HG02763 (cell line): ENCODE results near the gene CUX1.
"Not testable (repeated sequence)": the region's sequence is repeated elsewhere in the genome, so short reads cannot be mapped to it uniquely, and the experiment has no call there.

Experiments used
- ATAC-seq: cut with Tn5 transposase; IDR thresholded peaks from one replicate; pipeline ENCODE4 v1.9.1; 2021; ENCODE audit warnings: mild to moderate bottlenecking, moderate library complexity; ENCODE audit not compliant: unreplicated experiment

Gene CUX1

GRCh38 chr7:102317231-102318059 is 500.0 kb downstream of the CUX1 start:
- ATAC-seq, result no peak

GRCh38 chr7:102318482-102318971 is 501.1 kb downstream of the CUX1 start:
- ATAC-seq, result no peak

- no peak for ATAC-seq
Observed at GRCh38 chr7:102319671-102320070, 502.2 kb downstream of the CUX1 start.

DNA sequence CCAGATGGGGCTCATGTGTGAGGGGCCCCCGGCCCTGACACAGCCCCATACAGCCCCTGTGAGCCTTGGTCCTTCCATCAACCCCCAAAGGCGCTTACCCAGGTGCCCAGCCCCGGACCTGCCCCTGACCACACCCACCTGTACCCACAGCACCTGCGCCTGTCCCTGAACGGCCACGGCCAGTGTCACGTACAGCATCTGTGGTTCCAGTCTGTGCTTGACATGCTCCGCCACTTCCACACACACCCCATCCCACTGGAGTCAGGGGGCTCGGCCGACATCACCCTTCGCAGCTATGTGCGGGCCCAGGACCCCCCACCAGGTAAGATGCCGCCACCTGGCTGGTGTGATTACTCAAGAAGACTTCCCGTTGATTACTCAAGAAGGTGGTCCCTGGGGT is 502.8 kb downstream of the CUX1 start:
- no peak for ATAC-seq

DNA sequence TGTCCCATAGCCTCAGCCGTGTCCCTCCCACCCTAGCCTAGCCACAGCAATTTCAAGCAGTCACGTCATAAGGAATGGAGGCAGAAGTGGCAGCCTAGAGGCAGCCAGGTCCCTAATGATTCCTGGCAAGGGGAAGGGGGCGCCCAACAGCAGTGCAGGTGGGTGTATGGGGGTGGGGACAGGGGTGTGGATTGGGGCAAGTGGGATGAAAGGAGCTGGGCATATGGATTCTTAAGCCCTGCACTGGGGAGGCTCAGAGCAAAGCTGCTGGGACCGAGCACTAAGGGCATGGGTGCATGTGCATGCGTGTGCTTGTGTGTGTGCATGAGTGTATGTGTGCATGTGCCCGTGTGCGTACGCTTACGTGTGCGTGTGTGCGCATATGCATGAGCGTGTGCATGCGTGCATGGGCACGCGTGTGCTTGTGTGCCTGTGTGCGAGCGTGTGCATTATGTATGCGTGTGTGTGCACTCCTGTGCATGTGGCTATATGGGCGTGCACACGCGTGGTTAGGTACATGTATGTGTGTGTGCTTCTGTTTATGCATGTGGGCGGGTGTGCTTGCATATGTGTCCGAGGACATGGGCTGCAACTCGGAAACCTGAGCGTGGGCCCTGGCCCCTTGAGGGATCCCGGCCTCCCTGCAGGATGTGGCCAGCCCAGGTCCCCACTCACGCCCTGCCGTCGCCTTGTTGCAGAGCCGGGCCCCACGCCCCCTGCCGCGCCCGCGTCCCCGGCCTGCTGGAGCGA is 503.4 kb downstream of the CUX1 start:
- no peak for ATAC-seq

- no peak for ATAC-seq
Observed at GRCh38 chr7:102321351-102322201, 504.1 kb downstream of the CUX1 start.

- ATAC-seq, result no peak
Observed at GRCh38 chr7:102322202-102322715, 504.8 kb downstream of the CUX1 start.

DNA sequence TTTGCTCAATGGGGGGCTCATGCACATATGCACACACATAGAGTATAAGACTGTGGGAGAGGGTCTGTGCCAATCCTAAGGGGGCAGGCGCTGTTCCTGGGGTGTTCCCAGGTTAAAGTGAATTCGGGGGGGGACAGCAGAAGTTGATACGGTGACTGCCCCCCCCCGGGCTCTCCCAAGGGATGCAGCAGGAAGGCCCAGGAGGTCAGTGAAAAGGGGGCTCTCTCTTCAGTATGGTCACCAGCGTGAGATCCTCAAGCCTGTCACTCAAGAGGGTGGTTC is 506.4 kb downstream of the CUX1 start:
- no peak for ATAC-seq

GRCh38 chr7:102325106-102325505 is 507.7 kb downstream of the CUX1 start:
- not testable (repeated sequence) for ATAC-seq

GRCh38 chr7:102326157-102326889 is 508.9 kb downstream of the CUX1 start:
- no peak for ATAC-seq

DNA sequence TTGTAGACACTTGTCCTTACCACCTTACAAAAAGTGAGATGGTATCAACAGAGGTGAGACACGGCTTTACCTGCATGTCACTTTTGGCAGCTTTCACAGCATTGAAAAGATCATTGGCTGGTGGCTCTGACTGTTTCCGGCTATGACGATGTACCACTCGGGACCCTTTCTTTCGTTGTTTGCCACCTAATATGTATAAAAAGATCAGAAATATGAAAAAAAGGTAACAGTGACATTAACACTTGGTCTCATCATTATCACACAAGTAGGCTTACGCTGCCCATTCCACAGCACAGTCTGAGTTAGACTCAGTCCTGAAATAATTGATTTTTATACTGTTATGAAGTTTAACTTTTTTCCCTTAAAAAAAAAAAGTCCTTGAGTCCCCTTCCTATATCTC is 509.8 kb downstream of the CUX1 start:
- not testable (repeated sequence) for ATAC-seq

DNA sequence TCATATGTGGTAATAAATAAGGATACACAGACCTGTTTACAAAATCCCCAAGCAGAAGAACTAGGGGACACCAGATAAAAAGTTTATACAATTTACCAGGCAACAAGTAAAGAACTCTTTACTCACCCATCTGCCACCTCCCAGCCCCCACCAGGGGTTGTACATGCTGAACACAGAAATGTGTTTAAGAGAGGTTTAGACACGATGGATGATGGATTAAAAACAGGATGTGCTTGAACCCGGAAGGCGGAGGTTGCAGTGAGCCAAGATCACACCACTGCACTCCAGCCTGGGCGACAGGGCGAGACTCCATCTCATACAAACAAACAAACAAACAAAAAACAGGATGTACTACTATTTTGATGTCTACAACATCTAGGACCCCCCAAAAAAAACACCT is 511.4 kb downstream of the CUX1 start:
- not testable (repeated sequence) for ATAC-seq

GRCh38 chr7:102329366-102329765 is 511.9 kb downstream of the CUX1 start:
- not testable (repeated sequence) for ATAC-seq

DNA sequence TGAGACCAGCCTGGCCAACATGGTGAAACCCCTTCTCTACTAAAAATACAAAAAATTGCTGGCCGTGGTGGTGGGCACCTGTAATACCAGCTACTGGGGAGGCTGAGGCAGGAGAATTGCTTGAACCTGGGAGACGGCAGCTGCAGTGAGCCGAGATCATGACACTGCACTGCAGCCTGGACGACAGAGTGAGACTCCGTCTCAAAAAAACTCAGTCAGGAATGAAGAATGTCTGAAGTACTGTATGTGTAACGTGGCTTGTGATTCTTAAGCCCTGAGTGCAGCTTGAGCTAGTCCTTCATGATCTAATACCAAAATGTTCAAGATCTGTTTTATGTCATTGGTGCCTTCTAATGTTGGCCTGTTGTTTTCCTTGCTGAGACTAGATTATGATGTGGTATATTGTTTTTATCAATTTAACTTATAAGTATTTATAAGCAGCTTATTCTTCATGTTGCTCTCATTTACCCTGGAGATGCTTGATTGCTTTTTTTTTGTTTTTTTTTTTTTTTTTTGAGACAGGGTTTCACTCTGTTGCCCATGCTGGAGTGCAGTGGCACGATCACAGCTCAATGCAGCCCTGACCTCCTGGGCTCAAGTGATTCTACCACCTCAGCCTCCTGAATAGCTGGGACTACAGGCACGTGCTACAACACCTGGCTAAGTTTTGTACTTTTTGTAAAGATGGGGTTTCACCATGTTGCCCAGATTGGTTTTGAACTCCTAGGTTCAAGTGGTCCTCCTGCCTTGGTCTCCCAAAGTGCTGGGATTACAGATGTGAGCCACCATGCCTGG is 513.4 kb downstream of the CUX1 start:
- not testable (repeated sequence) for ATAC-seq
